OCI-LY3 (cell line): ENCODE data around the gene TPRG1.

Experiments
- EZH2phosphoT487 ChIP-seq: fragments of 200-600 bp; shearing (Covaris generic); IDR thresholded peaks from 2 replicates; pipeline ENCODE4 v1.6.1; 2018; ENCODE audit warnings: antibody characterized with exemption, mixed run types, low read depth
- TF ChIP-seq, protein P1 (sequence below): fragments of 200-600, 300-600 bp; sonication (generic); IDR thresholded peaks from 2 replicates; pipeline ENCODE4 v1.5.1; 2014; ENCODE audit warnings: antibody characterized with exemption, low read length, low read depth

DNA sequence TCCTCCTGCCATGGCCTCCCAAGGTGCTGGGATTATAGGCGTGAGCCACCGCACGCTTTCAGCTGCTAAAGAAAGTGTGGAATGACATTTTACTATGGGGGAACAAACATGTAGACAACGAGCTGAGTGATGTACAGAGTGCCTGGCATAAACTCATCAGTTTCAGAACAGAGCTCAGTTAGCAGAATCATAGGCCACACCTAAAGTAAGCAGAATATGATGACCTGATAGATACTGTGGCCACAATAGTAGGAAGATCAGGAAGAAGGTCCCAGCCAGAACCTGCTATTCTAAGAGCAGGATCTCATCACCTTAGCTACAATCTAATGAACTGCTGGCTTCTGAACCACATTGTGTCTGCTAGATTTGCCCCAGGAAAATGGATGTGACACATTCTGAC, 158.3 kb downstream of the TPRG1 start:
- TF ChIP-seq, protein P1, sequence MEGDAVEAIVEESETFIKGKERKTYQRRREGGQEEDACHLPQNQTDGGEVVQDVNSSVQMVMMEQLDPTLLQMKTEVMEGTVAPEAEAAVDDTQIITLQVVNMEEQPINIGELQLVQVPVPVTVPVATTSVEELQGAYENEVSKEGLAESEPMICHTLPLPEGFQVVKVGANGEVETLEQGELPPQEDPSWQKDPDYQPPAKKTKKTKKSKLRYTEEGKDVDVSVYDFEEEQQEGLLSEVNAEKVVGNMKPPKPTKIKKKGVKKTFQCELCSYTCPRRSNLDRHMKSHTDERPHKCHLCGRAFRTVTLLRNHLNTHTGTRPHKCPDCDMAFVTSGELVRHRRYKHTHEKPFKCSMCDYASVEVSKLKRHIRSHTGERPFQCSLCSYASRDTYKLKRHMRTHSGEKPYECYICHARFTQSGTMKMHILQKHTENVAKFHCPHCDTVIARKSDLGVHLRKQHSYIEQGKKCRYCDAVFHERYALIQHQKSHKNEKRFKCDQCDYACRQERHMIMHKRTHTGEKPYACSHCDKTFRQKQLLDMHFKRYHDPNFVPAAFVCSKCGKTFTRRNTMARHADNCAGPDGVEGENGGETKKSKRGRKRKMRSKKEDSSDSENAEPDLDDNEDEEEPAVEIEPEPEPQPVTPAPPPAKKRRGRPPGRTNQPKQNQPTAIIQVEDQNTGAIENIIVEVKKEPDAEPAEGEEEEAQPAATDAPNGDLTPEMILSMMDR = no peak
- no peak for TF ChIP-seq EZH2phosphoT487
